ENCODE measurements around the gene TAF10. TPM values are rescaled to one million over a fixed set of nuclear protein-coding genes. Genes with fewer than 3 reads are reported as not detected.

The TAF10 gene
- total RNA-seq, 1 donor from 2014 or later: 80.9 TPM

DNA sequence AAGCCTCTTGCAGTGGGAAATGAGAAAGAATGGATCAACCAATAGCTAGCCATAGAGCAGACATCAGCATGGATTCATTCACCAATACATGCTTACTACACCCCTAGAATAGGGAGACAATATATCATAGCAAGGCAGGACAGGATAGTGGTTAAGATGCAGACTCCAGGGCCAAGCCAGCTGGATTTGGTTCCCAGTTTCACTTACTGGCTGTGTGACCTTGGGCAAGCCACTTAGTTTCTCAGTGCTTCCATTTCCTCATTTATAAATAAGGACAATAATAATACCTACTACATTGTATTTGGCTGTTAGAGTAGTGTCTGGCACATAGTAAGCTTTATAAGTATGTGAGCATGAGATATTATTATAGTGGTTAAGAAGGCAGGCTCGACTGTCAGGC, 36.5 kb upstream of the TAF10 start:
- H3K4me1 Mint-ChIP-seq (ENCODE audit: low read depth): no peaks in the 10 kb centered on the region
- H3K9me3 Mint-ChIP-seq (ENCODE audit: low read depth): no peaks in the 10 kb centered on the region
- H3K36me3 Mint-ChIP-seq (ENCODE audit: low read depth): no peaks in the 10 kb centered on the region
- no peak for DNase-seq (ENCODE audit: low spot score)
- no peaks in the 10 kb centered on the region for H3K27me3 Mint-ChIP-seq (ENCODE audit: low read depth)
- no peak overlapping the region for H3K27ac Mint-ChIP-seq (ENCODE audit: unreplicated experiment)
- TF ChIP-seq, protein P1, sequence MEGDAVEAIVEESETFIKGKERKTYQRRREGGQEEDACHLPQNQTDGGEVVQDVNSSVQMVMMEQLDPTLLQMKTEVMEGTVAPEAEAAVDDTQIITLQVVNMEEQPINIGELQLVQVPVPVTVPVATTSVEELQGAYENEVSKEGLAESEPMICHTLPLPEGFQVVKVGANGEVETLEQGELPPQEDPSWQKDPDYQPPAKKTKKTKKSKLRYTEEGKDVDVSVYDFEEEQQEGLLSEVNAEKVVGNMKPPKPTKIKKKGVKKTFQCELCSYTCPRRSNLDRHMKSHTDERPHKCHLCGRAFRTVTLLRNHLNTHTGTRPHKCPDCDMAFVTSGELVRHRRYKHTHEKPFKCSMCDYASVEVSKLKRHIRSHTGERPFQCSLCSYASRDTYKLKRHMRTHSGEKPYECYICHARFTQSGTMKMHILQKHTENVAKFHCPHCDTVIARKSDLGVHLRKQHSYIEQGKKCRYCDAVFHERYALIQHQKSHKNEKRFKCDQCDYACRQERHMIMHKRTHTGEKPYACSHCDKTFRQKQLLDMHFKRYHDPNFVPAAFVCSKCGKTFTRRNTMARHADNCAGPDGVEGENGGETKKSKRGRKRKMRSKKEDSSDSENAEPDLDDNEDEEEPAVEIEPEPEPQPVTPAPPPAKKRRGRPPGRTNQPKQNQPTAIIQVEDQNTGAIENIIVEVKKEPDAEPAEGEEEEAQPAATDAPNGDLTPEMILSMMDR (IDR thresholded peaks at IDR 0.05): no peak
- no peak overlapping the region for H3K4me3 Mint-ChIP-seq (ENCODE audit: unreplicated experiment)

DNA sequence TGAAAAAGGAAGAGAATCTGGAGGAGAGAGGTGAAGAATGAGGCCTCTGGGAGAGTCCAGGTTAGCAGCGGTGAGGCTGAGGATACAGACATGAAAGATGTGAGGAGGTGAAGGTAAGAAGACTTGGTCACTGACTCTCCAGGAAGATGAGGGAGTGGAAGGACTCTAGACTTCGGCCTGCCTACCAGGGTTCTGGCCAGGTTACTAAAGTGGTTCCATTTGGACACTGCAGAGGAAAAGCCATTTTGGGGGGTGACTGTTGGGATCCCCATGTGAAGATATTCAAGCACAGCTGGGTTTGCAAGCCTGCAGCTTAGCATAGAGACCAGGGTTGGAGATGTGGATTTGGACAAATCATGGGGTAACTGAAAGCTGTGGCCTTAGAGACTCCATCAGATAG, 35.8 kb upstream of the TAF10 start:
- no peak overlapping the region for H3K27ac Mint-ChIP-seq (ENCODE audit: unreplicated experiment)
- TF ChIP-seq, protein P1 (IDR thresholded peaks at IDR 0.05): no peak
- no peaks in the 10 kb centered on the region for H3K9me3 Mint-ChIP-seq (ENCODE audit: low read depth)
- no peak overlapping the region for H3K4me3 Mint-ChIP-seq (ENCODE audit: unreplicated experiment)
- no peak for DNase-seq (ENCODE audit: low spot score)
- H3K4me1 Mint-ChIP-seq (ENCODE audit: low read depth): no peaks in the 10 kb centered on the region
- no peaks in the 10 kb centered on the region for H3K27me3 Mint-ChIP-seq (ENCODE audit: low read depth)
- no peaks in the 10 kb centered on the region for H3K36me3 Mint-ChIP-seq (ENCODE audit: low read depth)

DNA sequence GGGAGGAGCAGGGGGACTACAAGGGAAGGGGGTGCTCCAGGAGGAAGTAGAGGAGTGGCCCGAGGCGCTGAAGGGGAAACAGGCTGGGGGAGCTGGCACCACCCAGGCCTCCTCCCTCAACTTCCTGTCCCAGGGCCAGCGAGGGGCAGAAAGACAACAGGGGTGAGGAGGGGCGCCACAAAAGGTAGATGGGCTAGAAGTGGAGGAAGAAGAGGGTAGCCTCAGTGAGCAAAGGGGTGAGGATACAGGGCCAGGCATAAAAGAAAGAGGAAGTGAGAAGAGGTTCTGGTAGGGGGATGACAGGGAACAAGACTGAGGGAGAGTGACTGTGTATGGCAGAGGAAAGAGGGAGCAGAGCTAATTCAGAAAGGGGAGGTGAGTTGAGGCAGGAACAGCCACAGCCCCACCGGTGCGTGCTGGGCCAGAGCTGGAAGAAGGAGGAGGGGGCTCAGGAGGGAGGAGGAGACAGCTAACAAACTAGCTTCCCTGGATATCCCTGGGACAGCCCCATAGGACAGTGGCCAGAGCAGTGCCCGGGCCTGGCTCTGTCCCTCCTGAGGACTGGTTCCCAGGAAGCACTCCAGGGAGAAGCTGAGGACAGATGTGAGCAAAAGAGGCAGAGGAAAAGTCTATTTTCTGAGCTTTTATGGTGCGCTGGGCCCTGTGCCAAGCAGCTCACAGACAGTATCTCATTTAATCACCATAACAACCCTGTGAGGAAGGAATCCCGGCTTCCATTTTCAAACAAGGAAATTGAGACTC, 35.1 kb upstream of the TAF10 start:
- no peak for DNase-seq (ENCODE audit: low spot score)
- TF ChIP-seq, protein P1 (IDR thresholded peaks at IDR 0.05): no peak
- no peaks in the 10 kb centered on the region for H3K27me3 Mint-ChIP-seq (ENCODE audit: low read depth)
- H3K4me1 Mint-ChIP-seq (ENCODE audit: low read depth): no peaks in the 10 kb centered on the region
- H3K4me3 Mint-ChIP-seq (ENCODE audit: unreplicated experiment): no peak overlapping the region
- no peak overlapping the region for H3K27ac Mint-ChIP-seq (ENCODE audit: unreplicated experiment)
- no peaks in the 10 kb centered on the region for H3K9me3 Mint-ChIP-seq (ENCODE audit: low read depth)
- H3K36me3 Mint-ChIP-seq (ENCODE audit: low read depth): no peaks in the 10 kb centered on the region

DNA sequence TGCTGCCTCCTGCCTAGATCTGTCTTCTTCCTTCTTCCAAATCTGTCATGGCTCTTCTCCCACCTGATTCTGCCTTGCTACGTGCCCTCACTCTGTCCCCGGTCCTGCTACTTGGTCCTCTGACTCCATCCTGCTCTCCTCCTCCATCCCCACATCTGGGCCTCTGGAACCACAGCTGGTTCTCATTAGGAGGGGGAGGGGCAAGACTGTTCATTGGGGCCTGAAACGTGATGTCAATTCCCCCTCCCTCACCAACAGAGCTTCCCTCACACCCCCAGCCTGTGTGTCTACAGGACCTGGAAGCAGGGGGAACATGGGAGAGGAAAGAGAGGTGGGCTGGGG, 34.5 kb upstream of the TAF10 start:
- Mint-ChIP-seq H3K36me3 (ENCODE audit: low read depth) (no peaks in the 10 kb centered on the region), H3K27me3 (ENCODE audit: low read depth) (no peaks in the 10 kb centered on the region), H3K9me3 (ENCODE audit: low read depth) (no peaks in the 10 kb centered on the region), H3K4me3 (ENCODE audit: unreplicated experiment) (no peak overlapping the region), H3K4me1 (ENCODE audit: low read depth) (no peaks in the 10 kb centered on the region), H3K27ac (ENCODE audit: unreplicated experiment) (no peak overlapping the region)
- no peak for DNase-seq (ENCODE audit: low spot score)
- TF ChIP-seq, protein P1 (IDR thresholded peaks at IDR 0.05): no peak

DNA sequence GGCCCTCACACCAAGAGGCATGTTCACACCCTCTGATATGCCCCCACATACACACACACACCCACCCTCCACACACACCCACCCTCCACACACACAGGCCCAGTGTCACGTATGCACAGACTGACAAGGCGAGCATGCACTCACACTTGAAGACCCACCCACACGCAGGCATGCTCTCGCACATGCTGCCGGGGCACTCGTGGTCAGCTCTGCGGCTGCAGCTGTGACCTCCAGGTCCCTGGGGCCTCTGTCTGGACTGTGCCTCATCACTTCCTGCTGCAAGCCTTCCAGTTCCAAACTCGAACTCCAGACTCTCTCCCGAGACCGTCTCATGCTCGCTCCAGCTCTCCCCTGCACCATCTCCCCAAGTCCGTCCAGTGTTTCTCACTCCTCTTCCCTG, 34.1 kb upstream of the TAF10 start:
- no peaks in the 10 kb centered on the region for H3K4me1 Mint-ChIP-seq (ENCODE audit: low read depth)
- H3K36me3 Mint-ChIP-seq (ENCODE audit: low read depth): no peaks in the 10 kb centered on the region
- TF ChIP-seq, protein P1 (IDR thresholded peaks at IDR 0.05): no peak
- H3K9me3 Mint-ChIP-seq (ENCODE audit: low read depth): no peaks in the 10 kb centered on the region
- no peak for DNase-seq (ENCODE audit: low spot score)
- H3K27me3 Mint-ChIP-seq (ENCODE audit: low read depth): no peaks in the 10 kb centered on the region
- no peak overlapping the region for H3K27ac Mint-ChIP-seq (ENCODE audit: unreplicated experiment)
- H3K4me3 Mint-ChIP-seq (ENCODE audit: unreplicated experiment): no peak overlapping the region

All from chondrocyte (in vitro differentiated cells).